Transverse colon (tissue), 4 donors: Measurements from ENCODE around the gene HSD17B13. TPM values are rescaled to one million over a fixed set of nuclear protein-coding genes. Genes with fewer than 3 reads are reported as not detected.
"Not testable (repeated sequence)": the region's sequence is repeated elsewhere in the genome, so short reads cannot be mapped to it uniquely, and the experiment has no call there.

Source experiments
- DNase-seq: peaks from one replicate; pipeline ENCODE4 v3.0.0-alpha.2; 2019
- H3K27ac ChIP-seq, 4 donors: fragments of 200-600 bp; sonication (generic); 2 replicates each; pipeline ENCODE4 v1.5.1; 2016 to 2018; ENCODE audit warnings: inconsistent platforms in 4 of 4
- H3K27me3 ChIP-seq: fragments of 200-600 bp; sonication (generic); 2 replicates; pipeline ENCODE4 v1.5.1; 2017; ENCODE audit warnings: inconsistent platforms
- H3K36me3 ChIP-seq, 4 donors: fragments of 200-600 bp; sonication (generic); 2 replicates each; pipeline ENCODE4 v1.5.1; 2017 to 2019; ENCODE audit warnings: inconsistent platforms in 4 of 4
- H3K4me1 ChIP-seq, 4 donors: fragments of 200-600 bp; sonication (generic); 2 replicates each; pipeline ENCODE4 v1.5.1; 2017 to 2020; ENCODE audit warnings: inconsistent platforms in 4 of 4
- H3K4me3 ChIP-seq, 4 donors: fragments of 200-600 bp; sonication (generic); 1 replicate in 1 of 4; 2 replicates in 3 of 4; pipeline versions ENCODE4 v1.5.1 to v1.6.1; 2017 to 2019; ENCODE audit warnings: inconsistent platforms in 4 of 4
- H3K9me3 ChIP-seq, 2 donors: fragments of 200-600 bp; sonication (generic); 2 replicates each; pipeline ENCODE4 v1.5.1; 2017 to 2019; ENCODE audit warnings: inconsistent platforms in 2 of 2
- CTCF ChIP-seq, 5 experiments: fragments of 200-600 bp in 3 of 5; fragments of 450-650 bp in 2 of 5; sonication (generic) in 3 of 5; IDR thresholded peaks; 1 replicate in 2 of 5; 2 replicates in 3 of 5; pipeline ENCODE4 v1.5.1; 2016 to 2017; ENCODE audit warnings: antibody characterized with exemption in 5 of 5, inconsistent platforms in 3 of 5, mild to moderate bottlenecking in 2 of 5, moderate library complexity in 1 of 5
- EP300 ChIP-seq: sonication (generic); formaldehyde crosslinking; IDR thresholded peaks from one replicate; pipeline ENCODE4 v1.6.1; 2017; ENCODE audit warnings: antibody characterized with exemption, low read depth
- POLR2A ChIP-seq: fragments of 450-650 bp; IDR thresholded peaks from one replicate; pipeline ENCODE4 v1.6.1; 2016; ENCODE audit warnings: antibody characterized with exemption, mild to moderate bottlenecking, moderate library complexity
- POLR2AphosphoS5 ChIP-seq, 3 donors: sonication (generic); formaldehyde crosslinking; IDR thresholded peaks; one replicate each; pipeline ENCODE4 v1.6.1; 2016; ENCODE audit warnings: antibody characterized with exemption in 3 of 3
- WGBS, 2 donors: methylation state at CpG; one replicate each; pipeline ENCODE4 v1.1.5; 2018; ENCODE audit warnings: low coverage in 1 of 2; 5-methylcytosine and 5-hydroxymethylcytosine counted together
- in situ Hi-C, 4 donors: fragments of 200-750 bp; cut with MboI; loops; one replicate each; pipeline versions ENCODE4 v1.15.0 to v1.15.1; 2017; ENCODE audit warnings: low sequenced_read_pairs in 3 of 4, low pct_ligation_motif_present in 1 of 4, low pct_unique_long_range_greater_than_20kb in 1 of 4
- intact Hi-C: fragments of 100-400 bp; cut with DNase I; formaldehyde crosslinking; loops from one replicate; pipeline ENCODE4 v1.15.1; 2023; ENCODE audit warnings: low total_unique reads
- total RNA-seq, 4 donors: library from RNA; depleted of rRNA; stranded (reverse); fragments of >200 nt; gene quantifications; one replicate each; pipeline ENCODE4 v1.1.0, GENCODE V29; 2016

HSD17B13 gene
- total RNA-seq, 4 donors from 2014 or later, result 1.1 to 1.9 TPM; not detected in 2

DNA sequence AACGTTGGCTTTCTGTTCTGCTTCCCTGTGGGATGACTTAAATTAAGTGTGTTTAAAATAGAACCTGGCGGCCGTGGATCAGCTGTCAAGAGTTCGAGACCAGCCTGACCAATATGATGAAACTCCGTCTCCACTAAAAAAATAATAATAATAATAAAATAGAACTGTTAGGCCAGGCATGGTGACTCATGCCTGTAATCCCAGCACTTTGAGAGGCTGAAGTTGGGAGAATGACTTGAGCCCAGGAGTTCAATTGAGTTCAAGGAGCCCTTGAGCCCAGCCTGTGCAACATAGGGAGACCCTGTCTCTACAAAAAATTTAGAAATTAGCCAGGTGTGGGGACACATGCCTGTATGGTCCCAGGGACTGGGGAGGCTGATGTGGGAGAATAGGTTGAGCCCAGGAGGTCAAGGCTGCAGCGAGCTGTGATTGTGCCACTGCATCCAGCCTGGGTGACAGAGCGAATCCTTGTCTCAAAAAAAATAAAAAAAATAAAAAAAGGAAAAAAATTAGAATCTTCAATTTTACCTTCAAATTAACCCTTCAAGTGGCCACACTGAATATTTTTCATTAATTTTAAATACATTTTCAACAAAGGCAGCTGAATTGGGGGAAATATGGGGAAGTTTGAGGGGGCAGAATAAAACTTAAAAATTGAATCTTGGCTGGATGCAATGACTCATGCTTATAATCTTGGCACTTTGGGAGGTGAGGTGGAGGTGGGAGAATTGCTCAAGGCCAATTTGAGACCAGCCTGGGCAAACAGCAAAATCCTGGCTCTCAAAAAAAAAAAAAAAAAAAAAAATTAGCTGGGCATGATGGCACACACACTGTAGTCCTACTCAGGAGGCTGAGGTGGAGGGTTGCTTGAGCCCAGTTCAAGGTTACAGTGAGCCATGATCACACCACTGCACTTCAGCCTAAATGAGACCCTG is 31.8 kb upstream of the HSD17B13 start:
- TF ChIP-seq EP300 (no peak), CTCF (IDR thresholded peaks at IDR 0.05) (no peak), POLR2AphosphoS5 (IDR thresholded peaks at IDR 0.05) (no peak), POLR2A (no peak)
- H3K4me3 ChIP-seq, result no peak overlapping the region
- 72 to 84% methylated on average over 5 to 7 of the region's 7 CpGs for WGBS, 2 donors
- peaks cover 0 to 5% (median 2%) of the 10 kb centered on the region in 4 donors for H3K4me1 ChIP-seq
- in situ Hi-C loops, result loop anchor here in 1 of 4 donors (25.0 kb wide), 1 partner anchor 483 kb away; the partner anchor contains the start of gene MEPE
- no peaks in the 10 kb centered on the region for H3K9me3 ChIP-seq
- H3K36me3 ChIP-seq, result peaks cover 0 to 56% (median 17%) of the 10 kb centered on the region in 4 donors
- intact Hi-C loops, result no loop called here
- no peak for DNase-seq
- H3K27ac ChIP-seq, result peak overlapping the region in 2 of 4 donors; percentile 57 to 67
- H3K27me3 ChIP-seq, result no peaks in the 10 kb centered on the region

DNA sequence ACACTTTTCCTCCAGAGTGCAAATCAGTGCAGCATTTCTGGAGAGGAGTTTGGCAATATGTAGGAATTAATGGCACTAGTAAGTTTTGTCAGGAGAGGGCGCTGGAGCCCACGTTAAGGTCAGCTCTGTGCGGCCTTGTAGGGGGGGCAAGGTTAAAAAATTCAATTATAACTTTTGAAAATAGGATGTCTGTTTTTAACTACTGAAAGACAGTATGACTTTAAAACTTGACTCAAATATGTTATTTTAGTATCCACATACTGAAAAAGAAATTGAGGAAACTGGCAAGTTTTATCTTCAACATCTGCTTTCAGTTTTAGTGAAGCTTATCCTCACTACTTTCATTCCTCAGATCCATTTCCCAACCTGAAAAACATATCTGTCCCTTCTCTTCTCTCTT is 30.9 kb upstream of the HSD17B13 start:
- Histone ChIP-seq H3K36me3 (peaks cover 0 to 48% (median 13%) of the 10 kb centered on the region in 4 donors), H3K27me3 (no peaks in the 10 kb centered on the region), H3K4me1 (peaks cover 0 to 5% (median 2%) of the 10 kb centered on the region in 4 donors), H3K9me3 (no peaks in the 10 kb centered on the region), H3K27ac (peak overlapping the region in 1 of 4 donors; percentile 67), H3K4me3 (no peak overlapping the region)
- intact Hi-C loops (no loop called here), in situ Hi-C loops (loop anchor here in 1 of 4 donors (25.0 kb wide), 1 partner anchor 484 kb away; the partner anchor contains the start of gene MEPE)
- no peak for DNase-seq
- TF ChIP-seq POLR2A, result no peak
- peak; percentile 9 to 52 (median 30) for TF ChIP-seq CTCF (IDR thresholded peaks at IDR 0.05)
- 38 to 58% methylated on average over 3 of the region's 3 CpGs for WGBS, 2 donors

- in situ Hi-C loops, result no loop called here
- no peak for TF ChIP-seq POLR2AphosphoS5 (IDR thresholded peaks at IDR 0.05)
- no peak for TF ChIP-seq CTCF (IDR thresholded peaks at IDR 0.05)
- TF ChIP-seq POLR2A, result no peak
- TF ChIP-seq EP300, result no peak
- peaks cover 0 to 38% (median 18%) of the 10 kb centered on the region in 4 donors for H3K36me3 ChIP-seq
- H3K27me3 ChIP-seq, result no peaks in the 10 kb centered on the region
- H3K4me3 ChIP-seq, result no peak overlapping the region
- no peaks in the 10 kb centered on the region for H3K4me1 ChIP-seq
- peaks cover 5 to 6% of the 10 kb centered on the region in 2 donors for H3K9me3 ChIP-seq
- DNase-seq, result no peak
- H3K27ac ChIP-seq, result no peak overlapping the region
- intact Hi-C loops, result no loop called here
Observed at GRCh38 chr4:87345139-87345538, 22.5 kb upstream of the HSD17B13 start.

GRCh38 chr4:87342872-87343271 is 20.2 kb upstream of the HSD17B13 start:
- Histone ChIP-seq H3K27ac (no peak overlapping the region), H3K4me1 (no peaks in the 10 kb centered on the region), H3K4me3 (no peak overlapping the region), H3K9me3 (peaks cover 5 to 6% of the 10 kb centered on the region in 2 donors), H3K36me3 (peaks cover 0 to 60% (median 29%) of the 10 kb centered on the region in 4 donors), H3K27me3 (no peaks in the 10 kb centered on the region)
- in situ Hi-C loops (no loop called here), intact Hi-C loops (no loop called here)
- no peak for DNase-seq
- 95 to 100% methylated on average over 3 of the region's 3 CpGs for WGBS, 2 donors
- no peak for TF ChIP-seq CTCF (IDR thresholded peaks at IDR 0.05)
- TF ChIP-seq EP300, result no peak
- TF ChIP-seq POLR2AphosphoS5 (IDR thresholded peaks at IDR 0.05), result no peak
- TF ChIP-seq POLR2A, result no peak

DNA sequence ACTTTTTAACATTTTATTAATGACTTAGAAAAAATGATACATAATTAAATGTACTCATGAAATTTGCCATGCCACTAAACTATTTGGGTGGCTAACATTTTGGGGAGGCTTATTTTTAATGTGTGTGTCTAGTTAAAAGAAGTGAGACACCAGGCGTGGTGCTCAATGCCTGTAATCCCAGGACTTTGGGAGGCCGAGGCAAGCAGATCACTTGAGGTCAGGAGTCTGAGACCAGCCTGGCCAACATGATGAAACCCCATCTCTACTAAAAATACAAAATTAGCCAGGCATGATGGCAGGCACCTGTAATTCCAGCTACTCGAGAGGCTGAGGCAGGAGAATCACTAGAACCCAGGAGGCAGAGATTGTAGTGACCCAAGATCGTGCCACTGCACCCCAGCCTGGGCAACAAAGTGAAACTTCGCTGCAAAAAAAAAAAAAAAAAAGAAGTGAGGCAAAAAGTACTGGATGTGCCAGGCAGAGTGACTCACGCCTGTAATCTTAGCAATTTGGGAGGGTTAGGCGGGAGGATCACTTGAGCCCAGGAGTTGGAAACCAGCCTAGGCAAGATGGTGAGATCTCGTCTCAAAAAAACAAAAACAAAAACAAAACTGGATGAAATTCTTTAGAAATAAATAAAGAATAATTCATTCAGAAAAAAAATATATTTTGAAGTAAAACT is 19.4 kb upstream of the HSD17B13 start:
- 79 to 89% methylated on average over 8 of the region's 8 CpGs for WGBS, 2 donors
- intact Hi-C loops, H3K4me1 ChIP-seq, in situ Hi-C loops, DNase-seq, H3K27ac ChIP-seq, H3K9me3 ChIP-seq, H3K4me3 ChIP-seq, H3K27me3 ChIP-seq: not testable (repeated sequence)
- peaks cover 0 to 67% (median 33%) of the 10 kb centered on the region in 4 donors for H3K36me3 ChIP-seq
